Hepatocyte (in vitro differentiated cells): ENCODE measurements around the gene DGKA. TPM values are rescaled to one million over a fixed set of nuclear protein-coding genes. Genes with fewer than 3 reads are reported as not detected.

Source experiments
- DNase-seq: peaks from one replicate; pipeline ENCODE4 v3.0.0-alpha.2; 2016; ENCODE audit warnings: low spot score
- H2AFZ ChIP-seq: fragments of 200-600 bp; sonication (generic); 2 replicates; pipeline ENCODE4 v1.6.0; 2016; ENCODE audit warnings: antibody characterized with exemption, mild to moderate bottlenecking
- H3K27ac ChIP-seq: fragments of 200-600 bp; sonication (generic); 2 replicates; pipeline ENCODE4 v1.5.1; 2016; ENCODE audit warnings: mild to moderate bottlenecking
- H3K27me3 ChIP-seq: fragments of 200-600 bp; sonication (generic); 2 replicates; pipeline ENCODE4 v1.6.1; 2016
- H3K36me3 ChIP-seq: fragments of 200-600 bp; sonication (generic); replicated peaks from 2 replicates; pipeline ENCODE4 v1.5.1; 2016; ENCODE audit warnings: low read depth; ENCODE audit not compliant: insufficient read depth
- H3K4me1 ChIP-seq: fragments of 200-600 bp; sonication (generic); 2 replicates; pipeline ENCODE4 v1.5.1; 2016; ENCODE audit warnings: mild to moderate bottlenecking, moderate library complexity; ENCODE audit not compliant: insufficient read depth
- H3K4me2 ChIP-seq: fragments of 200-600 bp; sonication (generic); 2 replicates; pipeline ENCODE4 v1.6.0; 2016
- H3K4me3 ChIP-seq: fragments of 200-600 bp; sonication (generic); 2 replicates; pipeline ENCODE4 v1.5.1; 2016; ENCODE audit warnings: mild to moderate bottlenecking
- H3K79me2 ChIP-seq: fragments of 200-600 bp; sonication (generic); 2 replicates; pipeline ENCODE4 v1.6.0; 2017; ENCODE audit warnings: mild to moderate bottlenecking
- H3K9me2 ChIP-seq: fragments of 200-600 bp; sonication (generic); replicated peaks from 2 replicates; pipeline ENCODE4 v1.6.0; 2017; ENCODE audit warnings: mild to moderate bottlenecking; ENCODE audit not compliant: insufficient read depth
- H3K9me3 ChIP-seq: fragments of 200-600 bp; sonication (generic); 2 replicates; pipeline ENCODE4 v1.5.1; 2016; ENCODE audit warnings: low read depth, mild to moderate bottlenecking
- H4K20me1 ChIP-seq: fragments of 200-600 bp; sonication (generic); 2 replicates; pipeline ENCODE4 v1.6.0; 2016; ENCODE audit warnings: mild to moderate bottlenecking; ENCODE audit not compliant: insufficient read depth, poor library complexity, severe bottlenecking
- EZH2 ChIP-seq: fragments of 200-600 bp; sonication (generic); IDR thresholded peaks from 2 replicates; pipeline ENCODE4 v1.6.1; 2016; ENCODE audit warnings: antibody characterized with exemption, mild to moderate bottlenecking, borderline replicate concordance
- EZH2phosphoT487 ChIP-seq: fragments of 200-600 bp; sonication (generic); IDR thresholded peaks from one replicate; pipeline ENCODE4 v1.6.1; 2018; ENCODE audit warnings: antibody characterized with exemption, mild to moderate bottlenecking, low read depth, moderate library complexity; ENCODE audit not compliant: unreplicated experiment, severe bottlenecking
- WGBS: methylation state at CpG from one replicate; pipeline ENCODE4 v1.1.6; 2016; ENCODE audit warnings: low lambda C conversion rate; ENCODE audit errors: missing lambda C conversion rate; 5-methylcytosine and 5-hydroxymethylcytosine counted together
- polyA plus RNA-seq: library from polyadenylated mRNA; unstranded; fragments of >200 nt; fragmentation: Nextera tagmentation; extraction: Ambion mirVana; gene quantifications from 2 replicates; pipeline ENCODE4 v1.2.1, GENCODE V29; 2016
- total RNA-seq: library from RNA; depleted of rRNA; stranded (reverse); fragments of >200 nt; gene quantifications from 2 replicates; pipeline ENCODE4 v1.2.3, GENCODE V29; 2014
- TF ChIP-seq, protein P1 (sequence below): fragments of 200-600 bp; sonication (generic); IDR thresholded peaks from 2 replicates; pipeline ENCODE4 v1.5.1; 2016; ENCODE audit warnings: antibody characterized with exemption, mild to moderate bottlenecking; ENCODE audit not compliant: poor library complexity

The DGKA gene
- total and polyA plus RNA-seq, 2 experiments from 2014 or later, result 25.3 to 25.9 TPM

DNA sequence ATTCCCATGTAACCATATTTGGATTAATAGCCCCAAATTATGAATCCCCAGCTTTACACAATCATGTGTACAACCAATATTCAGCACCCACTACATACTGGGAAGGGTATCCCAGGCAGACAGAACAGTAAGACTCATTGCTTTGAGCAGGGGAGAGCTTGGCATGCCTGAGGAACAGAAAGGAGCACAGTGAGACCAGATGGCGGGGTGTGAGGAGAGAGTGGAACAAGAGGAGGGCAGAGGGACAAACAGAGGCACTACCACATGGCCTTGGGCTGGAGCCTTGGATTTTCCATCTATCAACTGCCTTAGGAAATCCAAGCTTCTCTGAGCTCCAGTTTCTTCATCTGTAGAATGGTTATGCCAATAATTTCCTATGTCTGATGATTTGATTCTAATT, 3.8 kb downstream of the DGKA start:
- no peaks in the 10 kb centered on the region for H3K9me3 ChIP-seq
- no peak overlapping the region for H3K4me3 ChIP-seq
- H2AFZ ChIP-seq, result no peak overlapping the region
- no peak for TF ChIP-seq EZH2phosphoT487
- no peak for TF ChIP-seq EZH2
- TF ChIP-seq, protein P1, sequence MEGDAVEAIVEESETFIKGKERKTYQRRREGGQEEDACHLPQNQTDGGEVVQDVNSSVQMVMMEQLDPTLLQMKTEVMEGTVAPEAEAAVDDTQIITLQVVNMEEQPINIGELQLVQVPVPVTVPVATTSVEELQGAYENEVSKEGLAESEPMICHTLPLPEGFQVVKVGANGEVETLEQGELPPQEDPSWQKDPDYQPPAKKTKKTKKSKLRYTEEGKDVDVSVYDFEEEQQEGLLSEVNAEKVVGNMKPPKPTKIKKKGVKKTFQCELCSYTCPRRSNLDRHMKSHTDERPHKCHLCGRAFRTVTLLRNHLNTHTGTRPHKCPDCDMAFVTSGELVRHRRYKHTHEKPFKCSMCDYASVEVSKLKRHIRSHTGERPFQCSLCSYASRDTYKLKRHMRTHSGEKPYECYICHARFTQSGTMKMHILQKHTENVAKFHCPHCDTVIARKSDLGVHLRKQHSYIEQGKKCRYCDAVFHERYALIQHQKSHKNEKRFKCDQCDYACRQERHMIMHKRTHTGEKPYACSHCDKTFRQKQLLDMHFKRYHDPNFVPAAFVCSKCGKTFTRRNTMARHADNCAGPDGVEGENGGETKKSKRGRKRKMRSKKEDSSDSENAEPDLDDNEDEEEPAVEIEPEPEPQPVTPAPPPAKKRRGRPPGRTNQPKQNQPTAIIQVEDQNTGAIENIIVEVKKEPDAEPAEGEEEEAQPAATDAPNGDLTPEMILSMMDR, result no peak
- no peak overlapping the region for H3K4me2 ChIP-seq
- no peaks in the 10 kb centered on the region for H3K27me3 ChIP-seq
- no peaks in the 10 kb centered on the region for H4K20me1 ChIP-seq
- 80% methylated on average over 1 of the region's 1 CpG for WGBS
- peaks cover 28% of the 10 kb centered on the region for H3K4me1 ChIP-seq
- peaks cover 6% of the 10 kb centered on the region for H3K79me2 ChIP-seq
- H3K36me3 ChIP-seq, result no peaks in the 10 kb centered on the region
- no peak for DNase-seq
- H3K9me2 ChIP-seq, result no peaks in the 10 kb centered on the region
- H3K27ac ChIP-seq, result no peak overlapping the region

- H3K36me3 ChIP-seq, result no peaks in the 10 kb centered on the region
- TF ChIP-seq EZH2 (no peak), EZH2phosphoT487 (no peak)
- TF ChIP-seq, protein P1, result no peak
- 81% methylated on average over 25 of the region's 26 CpGs for WGBS
- H3K4me1 ChIP-seq, result peaks cover 22% of the 10 kb centered on the region
- H2AFZ ChIP-seq, result no peak overlapping the region
- no peaks in the 10 kb centered on the region for H3K9me3 ChIP-seq
- H4K20me1 ChIP-seq, result no peaks in the 10 kb centered on the region
- H3K27ac ChIP-seq, result no peak overlapping the region
- no peaks in the 10 kb centered on the region for H3K9me2 ChIP-seq
- no peak overlapping the region for H3K4me2 ChIP-seq
- peaks cover 6% of the 10 kb centered on the region for H3K79me2 ChIP-seq
- H3K27me3 ChIP-seq, result no peaks in the 10 kb centered on the region
- DNase-seq, result no peak
- no peak overlapping the region for H3K4me3 ChIP-seq
Observed at GRCh38 chr12:55935738-55936151, 4.8 kb downstream of the DGKA start.

- Histone ChIP-seq H3K36me3 (no peaks in the 10 kb centered on the region), H3K9me2 (no peaks in the 10 kb centered on the region), H3K4me2 (no peak overlapping the region), H3K9me3 (no peaks in the 10 kb centered on the region), H3K27ac (no peak overlapping the region), H3K4me3 (no peak overlapping the region), H3K79me2 (peaks cover 6% of the 10 kb centered on the region), H2AFZ (no peak overlapping the region), H4K20me1 (no peaks in the 10 kb centered on the region), H3K4me1 (peaks cover 5% of the 10 kb centered on the region), H3K27me3 (no peaks in the 10 kb centered on the region)
- no peak for TF ChIP-seq EZH2
- TF ChIP-seq EZH2phosphoT487, result no peak
- TF ChIP-seq, protein P1, result no peak
- DNase-seq, result no peak
- 88% methylated on average over 2 of the region's 2 CpGs for WGBS
Observed at GRCh38 chr12:55937981-55938380, 7.0 kb downstream of the DGKA start.
